Activated CD8-positive, alpha-beta memory T cell treated with anti-CD3 and anti-CD28 coated beads for 1 hour (primary cell): ENCODE data around the gene ST8SIA2.

ENCODE experiments used
- DNase-seq, 2 donors: peaks; one replicate each; pipeline ENCODE4 v3.0.0-alpha.2; 2020; ENCODE audit warnings: low read depth in 1 of 2; ENCODE audit errors: extremely low read depth in 1 of 2

The ST8SIA2 gene

GRCh38 chr15:92480361-92480760, 86.7 kb downstream of the ST8SIA2 start:
- no peak for DNase-seq

GRCh38 chr15:92485441-92485840, 91.8 kb downstream of the ST8SIA2 start:
- DNase-seq, result no peak

- no peak for DNase-seq
Measured at GRCh38 chr15:92492551-92493115, 99.0 kb downstream of the ST8SIA2 start.

- no peak for DNase-seq
Measured at GRCh38 chr15:92494806-92495336, 101.2 kb downstream of the ST8SIA2 start.

GRCh38 chr15:92495446-92495845, 101.8 kb downstream of the ST8SIA2 start:
- DNase-seq, result no peak

GRCh38 chr15:92499731-92500530, 106.2 kb downstream of the ST8SIA2 start:
- DNase-seq, result no peak

GRCh38 chr15:92502336-92502735, 108.7 kb downstream of the ST8SIA2 start:
- DNase-seq, result no peak

GRCh38 chr15:92502930-92503857, 109.5 kb downstream of the ST8SIA2 start:
- DNase-seq, result no peak

GRCh38 chr15:92503889-92504288, 110.2 kb downstream of the ST8SIA2 start:
- no peak for DNase-seq

- DNase-seq, result no peak
Measured at GRCh38 chr15:92505611-92506010, 111.9 kb downstream of the ST8SIA2 start.

- no peak for DNase-seq
Measured at GRCh38 chr15:92506506-92506905, 112.8 kb downstream of the ST8SIA2 start.

- DNase-seq, result no peak
Measured at GRCh38 chr15:92510163-92510882, 116.6 kb downstream of the ST8SIA2 start.
